NCI-H2196 treated with DMSO at 0.1 percent for 48 hours (cell line): ENCODE results near the gene EDAR.
A peak's percentile ranks its signal among the peaks of the same experiment; 100 is the strongest.

Source experiments
- DNase-seq: peaks from one replicate; lab custom pipeline; 2025; ENCODE audit not compliant: unreplicated experiment; lab: John Stamatoyannopoulos, UW

Gene EDAR

GRCh38 chr2:108942231-108942825 is 46.7 kb downstream of the EDAR start:
- DNase-seq = no peak

- DNase-seq = no peak
Observed at GRCh38 chr2:108941767-108942166, 47.3 kb downstream of the EDAR start.

DNA sequence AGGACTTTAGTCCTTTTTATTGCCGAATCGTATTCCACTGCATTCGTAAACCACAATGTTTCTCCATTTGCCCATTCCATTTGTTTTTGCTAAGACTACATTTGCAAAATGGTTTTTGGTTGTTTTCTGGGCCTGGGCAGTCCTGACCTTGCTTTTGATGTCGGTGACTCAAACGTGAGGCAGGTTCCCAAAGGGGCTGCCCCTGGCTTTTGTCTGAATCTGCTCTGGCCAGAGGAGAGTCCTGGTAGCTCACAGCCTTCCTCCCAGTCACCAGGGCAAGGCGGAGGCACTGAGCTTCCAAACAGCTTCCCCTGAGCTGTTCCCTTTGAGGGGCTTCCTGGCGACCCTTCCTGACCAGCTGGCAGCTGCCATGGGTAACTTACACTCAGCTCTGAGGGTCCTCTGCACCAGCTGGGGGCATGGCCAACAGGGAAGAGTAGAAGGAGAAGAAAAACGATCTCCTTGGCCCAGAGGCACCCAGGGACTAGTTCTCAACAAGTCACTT is 47.8 kb downstream of the EDAR start:
- no peak for DNase-seq

DNA sequence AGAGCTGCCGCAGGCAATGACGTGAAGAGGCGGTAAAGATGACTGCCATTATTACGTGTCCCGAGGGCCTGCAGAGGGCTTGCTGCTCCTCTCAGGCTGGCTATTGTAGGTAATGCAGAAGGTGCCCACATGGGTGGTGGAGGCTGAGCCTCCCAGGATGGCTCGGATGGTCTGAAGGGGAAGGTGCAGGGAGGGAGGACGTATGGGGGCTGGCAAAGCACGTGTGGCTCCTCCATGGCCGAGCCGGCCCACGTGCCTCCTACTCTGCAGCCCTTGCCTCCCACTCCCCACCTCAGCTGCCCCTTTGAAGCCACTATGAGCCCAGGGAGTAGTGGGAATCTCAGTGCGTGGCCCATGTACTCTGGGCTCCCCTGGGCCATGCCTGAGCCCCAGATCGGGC is 48.9 kb downstream of the EDAR start:
- DNase-seq = no peak

DNA sequence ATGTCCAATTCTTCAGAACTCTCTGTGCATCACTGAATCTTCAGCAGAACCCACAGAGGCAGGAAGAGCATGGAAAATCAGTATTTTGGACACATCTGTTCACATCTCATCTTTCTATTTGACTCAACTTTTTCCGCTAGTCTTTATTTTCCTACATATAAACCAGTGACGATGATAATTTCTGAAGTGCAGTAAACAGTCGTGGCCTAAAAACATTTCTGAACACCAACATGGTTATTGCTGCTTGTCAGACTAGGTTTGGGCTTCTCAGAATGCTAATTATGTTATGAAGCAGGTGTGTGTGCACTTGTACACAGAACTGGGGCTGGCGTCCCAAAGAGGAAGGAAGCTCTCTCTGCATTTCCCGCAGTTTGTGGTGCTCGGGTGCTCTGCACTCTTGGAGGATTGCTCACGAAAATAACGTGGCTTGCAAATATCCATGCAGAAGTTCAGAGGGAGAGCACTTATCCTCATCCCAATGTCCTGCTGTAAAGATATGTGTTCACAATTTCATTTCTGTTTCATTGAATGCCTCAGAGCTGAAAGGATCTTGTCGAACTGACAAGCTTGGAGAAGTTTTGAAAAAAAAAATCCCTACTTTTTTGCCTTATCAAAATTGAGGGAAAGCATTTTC is 50.8 kb downstream of the EDAR start:
- DNase-seq = no peak

DNA sequence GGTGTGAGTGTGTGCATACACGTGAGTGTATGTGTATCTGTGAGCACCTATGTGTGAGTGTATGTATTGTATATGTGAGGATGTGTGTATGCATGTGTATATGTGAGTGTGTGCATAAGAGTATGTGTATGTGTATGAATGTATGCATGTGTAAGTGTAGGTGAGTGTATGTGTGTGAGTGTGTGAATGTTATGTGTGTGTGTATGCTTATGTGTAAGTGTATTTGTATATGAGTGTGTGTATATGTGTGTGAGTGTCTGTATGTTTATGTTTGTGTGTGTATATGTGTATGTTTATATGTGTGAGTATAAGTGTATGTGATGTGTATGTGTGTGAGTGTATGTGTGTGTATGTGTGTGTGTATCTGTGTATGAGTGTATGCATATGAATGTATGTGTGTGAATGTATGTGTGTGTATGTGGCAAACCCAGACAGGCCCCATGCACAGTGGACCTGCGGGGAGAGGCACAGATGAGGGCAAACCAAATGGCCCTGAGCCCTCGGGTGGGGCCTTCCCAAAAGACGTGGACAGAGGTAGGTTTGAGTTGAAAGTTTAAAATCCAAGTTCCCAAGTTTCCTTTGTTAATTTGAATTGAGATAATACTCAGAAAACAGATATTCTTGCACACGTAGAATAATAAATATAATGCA is 51.5 kb downstream of the EDAR start:
- DNase-seq = no peak

DNA sequence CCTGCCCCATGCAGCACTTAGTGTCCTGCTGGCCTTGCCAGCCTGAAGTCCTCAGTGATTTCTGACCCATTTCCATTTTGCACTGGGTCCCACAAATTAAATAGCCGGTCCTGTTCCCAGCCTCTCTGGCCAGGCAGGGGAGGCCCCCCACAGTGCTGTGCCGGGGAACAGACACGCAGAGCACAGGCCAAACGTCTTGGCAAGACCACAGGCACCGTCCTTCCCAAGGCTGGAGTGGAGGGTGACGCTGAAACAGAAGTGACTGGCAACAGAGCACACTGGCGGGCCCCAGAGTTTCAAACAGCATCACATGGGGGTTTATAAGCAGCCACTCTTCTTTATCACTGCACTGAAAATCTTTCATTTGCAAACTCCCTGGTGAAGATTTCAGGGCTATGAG is 52.2 kb downstream of the EDAR start:
- DNase-seq = no peak

GRCh38 chr2:108936076-108936864 is 52.8 kb downstream of the EDAR start:
- DNase-seq = no peak

GRCh38 chr2:108935271-108935741 is 53.7 kb downstream of the EDAR start:
- DNase-seq = no peak

- DNase-seq = no peak
Observed at GRCh38 chr2:108934583-108935245, 54.3 kb downstream of the EDAR start.

DNA sequence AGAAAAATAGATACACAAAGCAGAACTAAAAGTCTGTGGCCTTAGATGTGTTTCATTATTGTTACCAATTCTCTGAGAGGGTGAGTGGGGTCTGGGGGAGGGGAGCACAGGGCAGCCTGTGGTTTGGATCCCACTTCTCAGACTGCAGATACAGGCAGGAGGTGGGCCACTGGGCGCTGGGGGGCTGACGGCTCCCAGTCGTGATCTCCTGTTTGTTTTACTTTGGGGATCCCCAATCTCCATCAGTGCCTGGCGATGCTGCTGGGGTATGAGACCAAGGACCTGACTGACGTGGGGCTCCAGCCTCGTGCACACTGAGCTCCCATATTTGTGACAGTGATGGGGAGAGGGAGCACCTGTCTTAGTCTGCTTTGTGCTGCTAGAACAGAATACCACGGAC is 54.9 kb downstream of the EDAR start:
- DNase-seq = no peak

- DNase-seq = no peak
Observed at GRCh38 chr2:108933691-108934117, 55.3 kb downstream of the EDAR start.

DNA sequence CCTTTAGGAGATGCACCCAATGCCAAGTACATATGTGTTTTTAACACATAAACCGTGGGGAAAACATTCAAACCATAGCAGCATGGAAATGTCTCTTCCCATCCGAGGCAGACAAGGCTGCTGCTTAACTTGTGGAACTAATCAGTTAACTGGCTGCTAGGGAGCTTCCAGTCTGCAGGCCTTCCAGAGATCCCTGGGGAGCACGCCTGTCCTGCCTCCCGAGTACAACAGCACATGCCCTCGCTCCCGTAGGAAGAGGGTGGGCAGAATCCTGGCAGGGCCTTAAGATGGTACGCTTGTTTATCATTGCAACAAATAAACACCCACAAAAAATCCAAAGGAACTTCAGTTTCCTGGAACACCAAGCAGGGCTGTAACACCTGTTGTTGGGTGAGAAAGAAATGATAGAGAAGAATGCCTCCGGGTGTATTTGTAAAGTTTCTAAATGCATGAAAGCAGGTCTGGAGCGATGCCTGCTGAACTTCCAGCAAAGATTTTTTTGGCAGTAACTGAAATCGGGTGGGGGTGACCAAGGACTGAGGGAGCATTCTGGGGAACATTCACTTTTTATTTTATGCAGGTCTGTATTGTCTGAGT is 56.2 kb downstream of the EDAR start:
- DNase-seq = no peak

DNA sequence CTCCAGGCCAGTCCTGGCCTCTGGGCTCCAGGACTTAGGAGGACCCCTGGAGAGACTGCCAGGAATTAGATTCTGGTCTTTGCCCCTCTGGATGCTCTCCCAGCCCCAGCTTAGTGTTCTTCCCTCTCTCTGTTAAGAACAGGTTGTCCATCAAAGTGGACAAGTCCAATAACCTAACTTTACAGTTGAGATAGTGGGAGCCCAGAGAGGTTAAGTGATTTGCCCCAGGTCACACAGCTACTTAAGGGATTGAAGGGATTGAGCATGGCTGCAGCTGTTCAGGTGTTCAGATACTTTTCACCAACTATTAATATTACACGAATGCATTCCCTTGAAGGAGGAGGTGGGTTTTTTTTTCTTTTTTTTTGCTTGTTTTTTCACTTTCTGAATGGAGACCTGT is 57.6 kb downstream of the EDAR start:
- DNase-seq = no peak

DNA sequence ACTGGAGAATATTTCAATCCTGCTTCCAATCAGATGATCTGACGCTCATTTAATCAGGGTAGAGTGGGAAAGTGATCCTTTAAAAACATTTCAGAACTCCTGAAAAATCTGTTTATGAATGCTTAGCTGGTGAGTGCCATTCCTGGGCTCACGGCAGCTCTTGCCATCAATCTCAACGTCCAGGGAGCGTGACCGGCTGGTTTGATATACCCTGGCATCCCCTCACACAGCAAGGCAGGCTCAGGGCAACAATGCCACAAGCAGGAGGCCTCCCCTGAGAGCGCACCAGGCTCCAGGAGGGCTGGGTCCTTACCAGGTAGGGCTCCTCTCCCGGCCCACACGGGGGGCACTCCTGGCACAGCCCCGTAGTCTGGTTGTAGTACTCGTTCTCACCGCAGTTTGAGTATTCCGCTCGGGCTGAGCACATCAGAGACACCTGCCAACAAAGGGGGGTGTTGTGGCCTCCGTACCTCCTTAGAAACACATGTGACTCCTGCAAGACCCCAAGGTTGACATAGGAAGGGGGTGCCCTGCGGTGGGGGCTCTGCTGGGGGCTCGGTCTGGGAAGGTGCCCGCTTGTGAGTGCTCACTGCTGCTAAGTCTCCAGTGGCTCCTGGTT is 59.1 kb downstream of the EDAR start:
- DNase-seq = no peak

DNA sequence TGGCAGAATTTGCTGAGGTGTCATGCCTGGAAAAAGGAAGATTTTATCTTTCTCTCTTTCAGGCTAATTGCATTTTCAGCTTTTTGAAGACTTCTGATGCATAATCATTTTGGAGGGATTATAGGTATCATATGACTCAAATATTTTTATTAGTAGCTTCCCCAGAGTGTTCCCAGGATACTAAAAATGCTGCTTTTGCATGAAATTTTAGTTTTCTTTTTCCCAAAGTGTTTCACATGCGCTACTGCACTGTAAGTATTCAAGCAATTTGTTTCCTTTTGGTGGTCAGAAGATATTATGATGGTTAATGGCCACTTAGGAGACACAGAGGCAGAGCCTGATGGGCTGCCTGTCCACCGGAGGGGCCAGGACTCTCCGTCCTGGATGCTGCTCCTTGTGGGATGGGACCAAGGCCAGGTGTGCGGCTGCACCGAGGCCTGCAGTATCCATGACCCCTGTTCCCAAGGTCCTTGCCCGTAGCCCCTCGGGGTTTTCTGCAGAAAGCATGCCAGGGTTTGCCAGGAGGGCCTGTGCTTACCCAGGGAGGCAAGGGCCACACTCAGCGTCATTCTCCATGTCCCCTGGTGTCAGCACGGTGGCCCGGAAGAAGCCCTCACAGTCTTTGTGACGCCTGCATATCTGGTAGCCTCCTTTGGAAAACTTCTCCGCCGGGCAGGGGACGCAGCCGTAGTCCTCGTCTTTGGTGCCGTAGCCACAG is 60.2 kb downstream of the EDAR start:
- no peak for DNase-seq

DNA sequence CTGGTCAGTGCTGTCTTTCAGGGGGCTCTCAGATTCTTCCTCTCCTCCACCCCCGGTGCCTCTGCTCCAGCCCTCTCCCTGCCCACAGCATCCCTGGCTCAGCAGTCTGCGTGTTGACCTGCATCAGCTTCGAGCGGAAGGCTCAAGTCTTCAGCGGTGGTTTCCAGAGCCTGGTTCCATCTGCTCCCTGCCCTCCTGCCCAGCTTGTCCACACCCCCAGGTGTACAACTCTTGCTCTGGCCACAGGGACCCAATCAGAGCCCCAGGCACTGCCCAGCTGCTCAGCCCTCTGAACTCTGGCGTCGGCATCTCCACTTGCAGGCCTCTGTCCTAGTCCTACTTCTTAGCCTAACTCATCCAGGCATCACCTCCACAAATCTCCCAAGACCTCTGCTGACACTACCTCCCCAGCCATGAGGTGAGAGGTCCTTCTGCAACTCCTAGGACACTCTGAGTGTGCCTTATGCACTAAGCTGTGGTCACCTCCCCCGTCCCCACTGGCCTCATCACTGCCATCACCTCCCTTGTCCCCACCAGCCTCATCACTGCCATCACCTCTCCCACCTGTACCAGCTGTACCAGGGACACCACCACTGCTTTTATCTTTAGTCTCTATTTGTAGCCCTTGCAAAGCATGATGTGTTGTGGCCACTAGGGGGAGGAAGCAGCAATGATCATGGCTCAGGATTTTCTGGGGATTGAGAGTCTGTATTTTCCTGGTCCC is 60.9 kb downstream of the EDAR start:
- peak; percentile 36 for DNase-seq

DNA sequence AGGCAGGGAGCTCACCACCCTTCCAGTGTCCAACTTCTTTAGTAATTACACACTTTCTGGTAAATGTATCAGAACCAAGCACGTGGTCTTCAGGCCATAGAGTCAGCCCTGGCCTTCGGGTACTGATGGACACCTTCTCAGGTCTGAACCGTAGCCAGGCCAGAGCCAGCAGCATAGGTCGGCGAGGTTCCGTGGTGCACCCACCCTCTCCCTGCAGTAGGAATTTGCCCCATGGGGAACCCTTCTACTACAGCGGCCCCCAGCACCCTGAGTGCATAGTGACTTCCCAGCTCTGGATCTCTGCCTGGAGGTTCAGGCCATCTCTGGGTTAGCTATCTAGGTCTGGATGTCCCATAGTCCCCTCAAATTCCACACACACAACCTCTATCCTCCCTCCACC is 61.6 kb downstream of the EDAR start:
- DNase-seq = no peak
